HepG2 (cell line): ENCODE measurements around the gene ZCCHC3. TPM values are rescaled to one million over a fixed set of nuclear protein-coding genes. Genes with fewer than 3 reads are reported as not detected.

Experiments
- BRD4 ChIP-seq: sonication (generic); formaldehyde crosslinking; IDR thresholded peaks from 2 replicates; pipeline ENCODE4 v1.4.0; 2020; ENCODE audit warnings: missing genetic modification reagents
- KDM5A ChIP-seq: fragments of 200-600 bp; sonication (generic); IDR thresholded peaks from 2 replicates; pipeline ENCODE4 v1.7.0; 2018; ENCODE audit warnings: antibody characterized with exemption, mild to moderate bottlenecking, low read length, borderline replicate concordance
- NCOA1 ChIP-seq: sonication (generic); formaldehyde crosslinking; IDR thresholded peaks from 2 replicates; pipeline ENCODE4 v1.9.0; 2021; ENCODE audit warnings: missing genetic modification reagents
- PCBP2 ChIP-seq: fragments of 200-400 bp; formaldehyde crosslinking; optimal IDR thresholded peaks from 2 replicates; pipeline ENCODE3; 2018; ENCODE audit warnings: low read length, low read depth; ENCODE audit not compliant: poor library complexity, severe bottlenecking
- SAP130 ChIP-seq: IDR thresholded peaks from 2 replicates; pipeline ENCODE4 v1.6.1; 2016; ENCODE audit warnings: low read depth
- SRY ChIP-seq: sonication (generic); formaldehyde crosslinking; IDR thresholded peaks from 2 replicates; pipeline ENCODE4 v1.8.0; 2022; ENCODE audit warnings: mild to moderate bottlenecking, missing genetic modification reagents
- TCF12 ChIP-seq, 2 experiments: fragments of 450-650 bp in 1 of 2; sonication (generic) in 1 of 2; formaldehyde crosslinking in 1 of 2; IDR thresholded peaks; 2 replicates each; pipeline versions ENCODE4 v1.6.1 to v1.8.0; 2017 to 2022; ENCODE audit warnings: antibody characterized with exemption in 1 of 2, mild to moderate bottlenecking in 1 of 2, missing genetic modification reagents in 1 of 2, moderate library complexity in 1 of 2
- TCF7 ChIP-seq: sonication (generic); IDR thresholded peaks from 2 replicates; pipeline ENCODE4 v1.6.1; 2016; ENCODE audit warnings: antibody characterized with exemption, low read depth
- ZNF549 ChIP-seq: sonication (generic); formaldehyde crosslinking; IDR thresholded peaks from 2 replicates; pipeline ENCODE4 v1.5.0; 2020; ENCODE audit warnings: missing genetic modification reagents
- ZNF724P ChIP-seq: sonication (generic); formaldehyde crosslinking; IDR thresholded peaks from 2 replicates; pipeline ENCODE4 v1.8.0; 2022; ENCODE audit warnings: missing genetic modification reagents, borderline replicate concordance
- ZNF790 ChIP-seq: sonication (generic); formaldehyde crosslinking; IDR thresholded peaks from 2 replicates; pipeline ENCODE4 v1.8.0; 2022; ENCODE audit warnings: missing genetic modification reagents, mild to moderate bottlenecking, borderline replicate concordance
- polyA plus RNA-seq, 8 experiments: library from polyadenylated mRNA; depleted of rRNA in 3 of 8; stranded (reverse) in 7 of 8; unstranded in 1 of 8; fragments of >200 nt; fragmentation: Illumina TruSeq in 4 of 8; extraction: Trizol in 4 of 8; gene quantifications; 2 replicates each; pipeline versions ENCODE4 v1.2.1 to v1.2.3, GENCODE V29; 2011 to 2016; ENCODE audit warnings: low read depth in 4 of 8, missing spikeins in 1 of 8, mixed read lengths in 1 of 8; ENCODE audit not compliant: insufficient read depth in 1 of 8
- total RNA-seq, 5 experiments: library from RNA; depleted of rRNA; stranded (reverse); fragments of >200 nt; fragmentation: Illumina TruSeq; extraction: Trizol; gene quantifications; 2 replicates each; pipeline ENCODE4 v1.2.3, GENCODE V29; 2016; ENCODE audit warnings: low read depth in 1 of 5
- TF ChIP-seq, protein P1 (sequence below): sonication (generic); formaldehyde crosslinking; IDR thresholded peaks from 2 replicates; pipeline ENCODE4 v1.5.0; 2020; ENCODE audit warnings: mild to moderate bottlenecking, missing genetic modification reagents
- TF ChIP-seq, protein P2 (sequence below): sonication (generic); formaldehyde crosslinking; IDR thresholded peaks from 2 replicates; pipeline ENCODE4 v1.8.0; 2022; ENCODE audit warnings: missing genetic modification reagents, low read depth, mild to moderate bottlenecking, borderline replicate concordance
- TF ChIP-seq, protein P3 (sequence below): sonication (generic); formaldehyde crosslinking; conservative IDR thresholded peaks from 2 replicates; pipeline ENCODE4 v1.4.0; 2020; ENCODE audit warnings: missing genetic modification reagents
- TF ChIP-seq, protein P4 (sequence below): IDR thresholded peaks from 2 replicates; pipeline ENCODE4 v1.6.1; 2016; ENCODE audit warnings: control low read depth

Gene ZCCHC3
- total and polyA plus RNA-seq, 2 of the 13 experiments (the other 11 are each of a cell fraction or from before 2014, with no cell fraction given) = 46.6 to 63.0 TPM

DNA sequence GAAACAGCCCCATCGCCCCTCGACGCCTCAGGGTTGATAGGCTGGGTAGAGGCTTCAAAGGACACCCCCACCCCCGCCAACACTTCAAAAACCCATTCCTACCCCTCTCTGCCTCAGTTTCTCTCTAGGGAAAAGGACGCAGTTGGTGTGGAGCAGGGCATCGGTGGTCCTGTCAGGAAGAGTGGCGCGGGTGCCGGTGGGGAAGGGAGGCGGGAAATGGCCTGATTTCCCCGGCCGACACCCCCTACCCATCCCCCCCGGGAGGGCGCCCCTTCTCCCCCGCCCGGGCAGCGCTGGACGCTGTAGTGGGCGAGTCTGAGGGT, 49.9 kb downstream of the ZCCHC3 start (continued):
- TF ChIP-seq, protein P1, sequence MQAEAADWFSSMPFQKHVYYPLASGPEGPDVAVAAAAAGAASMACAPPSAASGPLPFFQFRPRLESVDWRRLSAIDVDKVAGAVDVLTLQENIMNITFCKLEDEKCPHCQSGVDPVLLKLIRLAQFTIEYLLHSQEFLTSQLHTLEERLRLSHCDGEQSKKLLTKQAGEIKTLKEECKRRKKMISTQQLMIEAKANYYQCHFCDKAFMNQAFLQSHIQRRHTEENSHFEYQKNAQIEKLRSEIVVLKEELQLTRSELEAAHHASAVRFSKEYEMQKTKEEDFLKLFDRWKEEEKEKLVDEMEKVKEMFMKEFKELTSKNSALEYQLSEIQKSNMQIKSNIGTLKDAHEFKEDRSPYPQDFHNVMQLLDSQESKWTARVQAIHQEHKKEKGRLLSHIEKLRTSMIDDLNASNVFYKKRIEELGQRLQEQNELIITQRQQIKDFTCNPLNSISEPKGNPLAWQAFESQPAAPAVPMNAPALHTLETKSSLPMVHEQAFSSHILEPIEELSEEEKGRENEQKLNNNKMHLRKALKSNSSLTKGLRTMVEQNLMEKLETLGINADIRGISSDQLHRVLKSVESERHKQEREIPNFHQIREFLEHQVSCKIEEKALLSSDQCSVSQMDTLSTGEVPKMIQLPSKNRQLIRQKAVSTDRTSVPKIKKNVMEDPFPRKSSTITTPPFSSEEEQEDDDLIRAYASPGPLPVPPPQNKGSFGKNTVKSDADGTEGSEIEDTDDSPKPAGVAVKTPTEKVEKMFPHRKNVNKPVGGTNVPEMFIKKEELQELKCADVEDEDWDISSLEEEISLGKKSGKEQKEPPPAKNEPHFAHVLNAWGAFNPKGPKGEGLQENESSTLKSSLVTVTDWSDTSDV (CRISPR knock-in tag) = peak; percentile 32
- TF ChIP-seq KDM5A = peak; percentile 57
- TF ChIP-seq PCBP2 = peak; percentile 50
- peak; percentile 57; the same call in 1 of the 2 replicates for TF ChIP-seq ZNF790 (CRISPR knock-in tag)
- TF ChIP-seq, protein P2, sequence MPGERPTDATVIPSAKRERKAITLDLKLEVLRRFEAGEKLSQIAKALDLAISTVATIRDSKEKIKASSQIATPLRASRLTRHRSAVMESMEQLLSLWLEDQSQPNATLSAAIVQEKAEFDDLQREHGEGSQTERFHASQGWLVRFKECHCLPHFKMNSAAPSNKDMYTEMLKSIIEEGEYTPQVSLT (CRISPR knock-in tag) = 0 out of 2 replicates have a peak, but pooled peaks have one; percentile 73
- 0 out of 2 replicates have a peak, but pooled peaks have one; percentile 82 for TF ChIP-seq NCOA1
- TF ChIP-seq ZNF724P = 0 out of 2 replicates have a peak, but pooled peaks have one; percentile 70
- TF ChIP-seq, protein P3, sequence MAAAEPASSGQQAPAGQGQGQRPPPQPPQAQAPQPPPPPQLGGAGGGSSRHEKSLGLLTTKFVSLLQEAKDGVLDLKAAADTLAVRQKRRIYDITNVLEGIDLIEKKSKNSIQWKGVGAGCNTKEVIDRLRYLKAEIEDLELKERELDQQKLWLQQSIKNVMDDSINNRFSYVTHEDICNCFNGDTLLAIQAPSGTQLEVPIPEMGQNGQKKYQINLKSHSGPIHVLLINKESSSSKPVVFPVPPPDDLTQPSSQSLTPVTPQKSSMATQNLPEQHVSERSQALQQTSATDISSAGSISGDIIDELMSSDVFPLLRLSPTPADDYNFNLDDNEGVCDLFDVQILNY (CRISPR knock-in tag) = no peak
- no peak for TF ChIP-seq BRD4
- TF ChIP-seq SRY (CRISPR knock-in tag) = 0 out of 2 replicates have a peak, but pooled peaks have one; percentile 21
- TF ChIP-seq, protein P4, sequence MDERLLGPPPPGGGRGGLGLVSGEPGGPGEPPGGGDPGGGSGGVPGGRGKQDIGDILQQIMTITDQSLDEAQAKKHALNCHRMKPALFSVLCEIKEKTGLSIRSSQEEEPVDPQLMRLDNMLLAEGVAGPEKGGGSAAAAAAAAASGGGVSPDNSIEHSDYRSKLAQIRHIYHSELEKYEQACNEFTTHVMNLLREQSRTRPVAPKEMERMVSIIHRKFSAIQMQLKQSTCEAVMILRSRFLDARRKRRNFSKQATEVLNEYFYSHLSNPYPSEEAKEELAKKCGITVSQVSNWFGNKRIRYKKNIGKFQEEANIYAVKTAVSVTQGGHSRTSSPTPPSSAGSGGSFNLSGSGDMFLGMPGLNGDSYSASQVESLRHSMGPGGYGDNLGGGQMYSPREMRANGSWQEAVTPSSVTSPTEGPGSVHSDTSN (CRISPR knock-in tag) = no peak
- TF ChIP-seq SAP130 = no peak
- 0 out of 2 replicates have a peak, but pooled peaks have one; percentile 8 for TF ChIP-seq ZNF549 (CRISPR knock-in tag)
- TF ChIP-seq TCF12 (IDR thresholded peaks at IDR 0.05) = no peak
- TF ChIP-seq TCF12 (CRISPR knock-in tag; IDR thresholded peaks at IDR 0.05) = no peak
- TF ChIP-seq TCF7 = no peak
